ENCODE results near the gene MECP2. TPM values are rescaled to one million over a fixed set of nuclear protein-coding genes. Genes with fewer than 3 reads are reported as not detected.

MECP2 gene
- total and polyA plus RNA-seq, 4 experiments from 2014 or later = 9.5 to 108 (median 65.0) TPM

DNA sequence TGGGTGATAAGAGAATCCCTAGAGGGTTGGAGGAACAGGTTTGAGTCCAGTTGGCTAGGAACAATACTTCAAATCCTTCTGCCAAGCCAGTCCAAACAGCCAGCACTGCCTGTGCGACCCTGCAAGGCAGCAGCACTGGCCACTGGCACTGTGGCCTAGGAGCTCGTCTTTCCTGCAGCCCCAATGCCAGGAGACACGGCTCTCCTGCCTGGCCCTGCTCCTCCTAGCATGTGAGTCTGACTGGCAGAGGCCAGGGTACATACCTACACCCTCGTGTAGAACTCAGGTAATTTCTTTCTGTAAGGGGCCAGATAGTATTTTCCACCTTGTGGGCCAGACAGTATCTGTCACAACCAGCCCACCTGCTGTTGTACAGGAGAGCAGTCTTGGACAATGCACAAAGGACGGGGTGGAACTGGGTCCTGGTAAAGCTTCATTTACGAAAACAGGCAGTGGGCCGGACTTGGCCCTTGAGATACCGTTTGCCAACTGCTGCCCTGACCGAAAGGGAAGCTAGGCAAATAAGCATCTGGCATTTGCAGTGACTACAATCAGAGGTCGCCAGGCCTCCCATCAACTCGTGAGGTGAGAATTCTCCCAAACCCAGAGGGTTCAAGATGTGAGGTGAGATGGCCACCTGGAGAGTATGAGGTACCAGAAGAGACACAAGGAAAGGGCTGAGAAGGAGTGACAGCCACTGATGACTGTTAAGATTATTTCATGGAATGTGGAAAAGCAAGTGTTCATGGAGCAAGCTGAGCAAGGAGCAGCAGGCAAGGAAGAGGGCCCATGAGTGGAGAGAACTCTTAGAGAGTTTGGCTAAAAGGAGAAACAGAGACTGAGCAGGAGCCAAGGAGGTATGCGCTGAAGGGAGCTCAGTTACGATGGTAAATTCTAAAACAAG is 48.1 kb downstream of the MECP2 start:
- peaks cover 16% of the 10 kb centered on the region for H3K36me3 ChIP-seq (ENCODE audit: insufficient read depth, low read length)

GRCh38 chrX:154048398-154048797 is 49.1 kb downstream of the MECP2 start:
- H3K4me1 ChIP-seq (ENCODE audit: insufficient read depth, low read length) = peaks cover 24% of the 10 kb centered on the region
- no peaks in the 10 kb centered on the region for H3K27me3 ChIP-seq (ENCODE audit: insufficient read depth, low read length)
- H3K27ac Mint-ChIP-seq = peak overlapping the region in 5 of 7 donors; percentile 10 to 75 (median 65)
- peaks cover 22 to 60% (median 46%) of the 10 kb centered on the region in 4 donors for H3K4me1 Mint-ChIP-seq
- H3K9me3 ChIP-seq (ENCODE audit: control insufficient read depth in 1 of 2, low read length in 2 of 2) = no peaks in the 10 kb centered on the region
- no peak for DNase-seq
- no peak overlapping the region for H3K27ac ChIP-seq (ENCODE audit: low read depth, low read length)
- peaks cover 0 to 4% (median 0%) of the 10 kb centered on the region in 8 donors for H3K9me3 Mint-ChIP-seq
- intact Hi-C loops (cut with micrococcal nuclease) = no loop called here
- ChIA-PET POLR2A (ENCODE audit: partially characterized antibody) (interaction anchor here (0.7 kb wide), 1 partner anchor 75 kb away, joined by 4 read pairs; no protein-coding TSS in a partner anchor), CTCF (ENCODE audit: partially characterized antibody) (interaction anchor here (1.4 to 2.3 kb wide), 2 partner anchors 11 to 34 kb away, joined by 3 to 6 read pairs; no protein-coding TSS in a partner anchor)
- no peak overlapping the region for H3K4me3 ChIP-seq (ENCODE audit: low read length in 2 of 2)
- peaks cover 10 to 50% of the 10 kb centered on the region in 2 donors for H3K36me3 Mint-ChIP-seq
- H3K36me3 ChIP-seq (ENCODE audit: insufficient read depth, low read length) = peaks cover 16% of the 10 kb centered on the region
- H3K4me3 Mint-ChIP-seq = peak overlapping the region in 1 of 8 donors; percentile 1
- no peaks in the 10 kb centered on the region for H3K27me3 Mint-ChIP-seq

More for the DNA sequence above, 48.1 kb downstream of the MECP2 start:
- H3K9me3 ChIP-seq (ENCODE audit: control insufficient read depth in 1 of 2, low read length in 2 of 2) = no peaks in the 10 kb centered on the region
- H3K4me1 ChIP-seq (ENCODE audit: insufficient read depth, low read length) = peaks cover 22% of the 10 kb centered on the region
- H3K4me1 Mint-ChIP-seq = peaks cover 20 to 60% (median 42%) of the 10 kb centered on the region in 4 donors
- H3K4me3 Mint-ChIP-seq = peak overlapping the region in 1 of 8 donors; percentile 32
- H3K27ac ChIP-seq (ENCODE audit: low read depth, low read length) = no peak overlapping the region
- no peaks in the 10 kb centered on the region for H3K27me3 Mint-ChIP-seq
- no peaks in the 10 kb centered on the region for H3K27me3 ChIP-seq (ENCODE audit: insufficient read depth, low read length)
- peaks cover 0 to 2% (median 0%) of the 10 kb centered on the region in 8 donors for H3K9me3 Mint-ChIP-seq
- ChIA-PET CTCF (ENCODE audit: partially characterized antibody) (interaction anchor here (0.6 to 1.3 kb wide), 3 partner anchors 29 to 81 kb away, joined by 3 read pairs; no protein-coding TSS in a partner anchor), POLR2A (ENCODE audit: partially characterized antibody) (no interaction called here)
- intact Hi-C loops (cut with micrococcal nuclease) = no loop called here
- H3K36me3 Mint-ChIP-seq = peaks cover 10 to 49% of the 10 kb centered on the region in 2 donors
- peak overlapping the region in 6 of 7 donors; percentile 13 to 87 (median 46) for H3K27ac Mint-ChIP-seq
- no peak overlapping the region for H3K4me3 ChIP-seq (ENCODE audit: low read length in 2 of 2)
- DNase-seq = no peak

- Mint-ChIP-seq H3K4me1 (peaks cover 23 to 55% (median 45%) of the 10 kb centered on the region in 4 donors), H3K27me3 (no peaks in the 10 kb centered on the region), H3K36me3 (peaks cover 10 to 47% of the 10 kb centered on the region in 2 donors), H3K4me3 (no peak overlapping the region), H3K9me3 (peaks cover 0 to 4% (median 0%) of the 10 kb centered on the region in 8 donors), H3K27ac (peak overlapping the region in 6 of 7 donors; percentile 2 to 74 (median 34))
- CTCF ChIA-PET (ENCODE audit: partially characterized antibody) = interaction anchor here (0.6 to 2.3 kb wide), 5 partner anchors 10 to 43 kb away, joined by 3 to 6 read pairs (median 3); no protein-coding TSS in a partner anchor
- H3K4me1 ChIP-seq (ENCODE audit: insufficient read depth, low read length) = peaks cover 21% of the 10 kb centered on the region
- no peak overlapping the region for H3K4me3 ChIP-seq (ENCODE audit: low read length in 2 of 2)
- intact Hi-C loops (cut with micrococcal nuclease) = no loop called here
- POLR2A ChIA-PET (ENCODE audit: partially characterized antibody) = no interaction called here
- H3K36me3 ChIP-seq (ENCODE audit: insufficient read depth, low read length) = peaks cover 16% of the 10 kb centered on the region
- no peaks in the 10 kb centered on the region for H3K9me3 ChIP-seq (ENCODE audit: control insufficient read depth in 1 of 2, low read length in 2 of 2)
- DNase-seq = no peak
- no peak overlapping the region for H3K27ac ChIP-seq (ENCODE audit: low read depth, low read length)
- H3K27me3 ChIP-seq (ENCODE audit: insufficient read depth, low read length) = no peaks in the 10 kb centered on the region
Measured at GRCh38 chrX:154046940-154047610, 50.4 kb downstream of the MECP2 start.

DNA sequence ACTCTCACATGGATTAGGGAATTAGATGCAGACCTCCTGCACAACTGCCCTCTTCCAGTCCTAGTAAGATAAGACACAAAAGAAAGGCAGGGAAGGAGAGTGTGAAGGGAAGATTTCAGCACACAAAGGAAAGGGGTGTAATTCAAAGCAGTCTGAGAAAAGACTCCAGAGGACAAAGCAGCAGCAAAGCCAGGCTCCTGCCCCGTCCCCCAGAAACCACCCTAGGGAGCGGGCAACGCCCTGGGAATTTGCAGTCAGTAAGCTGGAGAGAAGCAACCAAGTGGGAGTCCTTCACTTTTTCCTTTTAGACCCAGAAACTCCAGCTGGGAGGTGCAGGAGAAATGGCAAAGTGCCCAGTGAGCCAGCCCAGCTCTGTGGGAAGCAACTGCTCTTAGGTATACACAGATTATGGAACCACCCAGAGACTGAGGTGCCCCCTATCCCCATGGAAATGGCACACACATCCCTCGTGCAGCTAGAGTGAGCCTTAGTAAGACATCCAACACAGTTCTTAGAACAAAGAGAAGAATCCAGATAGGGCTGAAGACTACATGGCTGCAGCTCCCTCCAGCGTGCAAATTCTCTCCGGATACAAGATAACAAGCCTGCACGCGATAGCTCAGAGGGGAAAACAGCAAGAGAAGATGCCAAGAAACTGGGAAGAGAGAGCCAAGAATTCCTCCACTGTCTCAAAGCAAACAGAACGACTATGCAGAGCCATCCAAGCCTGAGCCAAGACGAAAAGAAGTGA is 51.3 kb downstream of the MECP2 start:
- no peaks in the 10 kb centered on the region for H3K27me3 Mint-ChIP-seq
- H3K4me3 ChIP-seq (ENCODE audit: low read length in 2 of 2) = no peak overlapping the region
- H3K4me1 ChIP-seq (ENCODE audit: insufficient read depth, low read length) = peaks cover 12% of the 10 kb centered on the region
- H3K27me3 ChIP-seq (ENCODE audit: insufficient read depth, low read length) = no peaks in the 10 kb centered on the region
- peaks cover 22 to 53% (median 40%) of the 10 kb centered on the region in 4 donors for H3K4me1 Mint-ChIP-seq
- no peaks in the 10 kb centered on the region for H3K9me3 ChIP-seq (ENCODE audit: control insufficient read depth in 1 of 2, low read length in 2 of 2)
- H3K4me3 Mint-ChIP-seq = no peak overlapping the region
- H3K36me3 ChIP-seq (ENCODE audit: insufficient read depth, low read length) = peaks cover 16% of the 10 kb centered on the region
- ChIA-PET POLR2A (ENCODE audit: partially characterized antibody) (no interaction called here), CTCF (ENCODE audit: partially characterized antibody) (interaction anchor here (2.3 kb wide), 1 partner anchor 32 kb away, joined by 6 read pairs; no protein-coding TSS in a partner anchor)
- H3K9me3 Mint-ChIP-seq = peaks cover 0 to 4% (median 0%) of the 10 kb centered on the region in 8 donors
- no peak for DNase-seq
- peaks cover 10 to 46% of the 10 kb centered on the region in 2 donors for H3K36me3 Mint-ChIP-seq
- intact Hi-C loops (cut with micrococcal nuclease) = no loop called here
- H3K27ac Mint-ChIP-seq = peak overlapping the region in 5 of 7 donors; percentile 2 to 88 (median 48)
- H3K27ac ChIP-seq (ENCODE audit: low read depth, low read length) = no peak overlapping the region

DNA sequence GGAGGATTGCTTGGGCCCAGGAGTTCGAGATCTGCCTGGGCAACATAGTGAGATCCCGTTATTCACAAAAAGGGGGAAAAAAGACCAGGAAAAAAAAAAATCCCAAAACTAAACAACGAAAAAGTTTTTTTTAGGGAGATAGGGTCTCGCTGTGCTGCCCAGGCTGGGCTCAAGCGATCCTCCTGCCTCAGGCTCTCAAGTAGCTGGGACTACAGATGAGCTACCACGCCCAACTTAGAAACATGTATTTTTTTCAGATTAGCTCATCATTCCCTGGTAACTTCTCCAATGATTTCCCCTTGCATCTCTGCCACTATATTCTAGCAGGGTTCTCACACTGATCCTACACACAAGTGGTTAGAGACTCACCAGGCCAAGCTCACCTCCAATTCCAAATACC is 53.4 kb downstream of the MECP2 start:
- POLR2A ChIA-PET (ENCODE audit: partially characterized antibody) = no interaction called here
- no peak overlapping the region for H3K27ac ChIP-seq (ENCODE audit: low read depth, low read length)
- no peaks in the 10 kb centered on the region for H3K9me3 ChIP-seq (ENCODE audit: control insufficient read depth in 1 of 2, low read length in 2 of 2)
- peaks cover 28 to 52% (median 33%) of the 10 kb centered on the region in 4 donors for H3K4me1 Mint-ChIP-seq
- H3K27ac Mint-ChIP-seq = peak overlapping the region in 1 of 7 donors; percentile 60
- H3K36me3 ChIP-seq (ENCODE audit: insufficient read depth, low read length) = peaks cover 8% of the 10 kb centered on the region
- CTCF ChIA-PET (ENCODE audit: partially characterized antibody) = no interaction called here
- no peaks in the 10 kb centered on the region for H3K27me3 ChIP-seq (ENCODE audit: insufficient read depth, low read length)
- H3K4me1 ChIP-seq (ENCODE audit: insufficient read depth, low read length) = peaks cover 9% of the 10 kb centered on the region
- no peaks in the 10 kb centered on the region for H3K27me3 Mint-ChIP-seq
- no peak for DNase-seq
- H3K4me3 ChIP-seq (ENCODE audit: low read length in 2 of 2) = no peak overlapping the region
- no peak overlapping the region for H3K4me3 Mint-ChIP-seq
- intact Hi-C loops (cut with micrococcal nuclease) = no loop called here
- peaks cover 7 to 39% of the 10 kb centered on the region in 2 donors for H3K36me3 Mint-ChIP-seq
- H3K9me3 Mint-ChIP-seq = peaks cover 0 to 4% (median 0%) of the 10 kb centered on the region in 8 donors

DNA sequence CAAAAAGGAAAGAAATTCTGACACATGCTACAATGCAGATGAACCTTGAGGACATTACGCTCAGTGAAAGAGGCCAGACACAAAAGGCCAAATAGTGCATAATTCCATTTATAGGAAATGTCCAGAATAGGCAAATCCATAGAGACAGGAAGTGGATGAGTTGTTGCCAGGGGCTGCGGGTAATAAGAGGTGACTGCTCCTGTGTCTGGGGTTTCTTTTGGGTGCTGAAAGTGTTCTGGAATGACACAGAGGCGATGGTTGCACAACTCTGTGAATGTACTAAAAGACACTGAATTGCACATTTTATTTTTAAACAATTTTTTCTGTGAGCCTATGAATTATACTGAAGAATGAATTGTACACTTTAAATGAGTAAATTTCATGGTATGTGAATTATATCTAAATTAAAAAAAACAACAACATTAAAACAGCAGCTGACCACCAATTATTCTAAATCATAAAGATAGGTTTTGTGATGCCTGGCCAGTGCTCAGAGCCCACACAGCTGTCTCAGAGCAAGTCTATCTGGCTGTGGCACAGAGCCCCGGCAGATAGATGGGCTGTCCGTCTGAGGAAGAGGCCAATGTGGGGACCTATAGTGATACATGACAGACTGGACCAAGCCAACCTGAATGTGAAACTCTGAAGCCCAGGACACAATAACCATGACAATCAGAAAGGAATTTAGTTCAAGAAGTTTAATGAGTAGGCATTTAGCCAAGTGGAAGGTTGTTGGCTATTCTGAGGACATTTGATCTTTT is 54.3 kb downstream of the MECP2 start:
- H3K9me3 ChIP-seq (ENCODE audit: control insufficient read depth in 1 of 2, low read length in 2 of 2) = no peaks in the 10 kb centered on the region
- ChIA-PET CTCF (ENCODE audit: partially characterized antibody) (no interaction called here), POLR2A (ENCODE audit: partially characterized antibody) (no interaction called here)
- no peaks in the 10 kb centered on the region for H3K27me3 Mint-ChIP-seq
- H3K27ac ChIP-seq (ENCODE audit: low read depth, low read length) = no peak overlapping the region
- H3K27ac Mint-ChIP-seq = no peak overlapping the region
- H3K4me1 Mint-ChIP-seq = peaks cover 29 to 50% (median 33%) of the 10 kb centered on the region in 4 donors
- DNase-seq = no peak
- H3K9me3 Mint-ChIP-seq = peaks cover 0 to 4% (median 0%) of the 10 kb centered on the region in 8 donors
- no peaks in the 10 kb centered on the region for H3K27me3 ChIP-seq (ENCODE audit: insufficient read depth, low read length)
- no peak overlapping the region for H3K4me3 Mint-ChIP-seq
- peaks cover 8% of the 10 kb centered on the region for H3K36me3 ChIP-seq (ENCODE audit: insufficient read depth, low read length)
- H3K36me3 Mint-ChIP-seq = peaks cover 7 to 35% of the 10 kb centered on the region in 2 donors
- peaks cover 9% of the 10 kb centered on the region for H3K4me1 ChIP-seq (ENCODE audit: insufficient read depth, low read length)
- intact Hi-C loops (cut with micrococcal nuclease) = no loop called here
- no peak overlapping the region for H3K4me3 ChIP-seq (ENCODE audit: low read length in 2 of 2)

All from CD4-positive, alpha-beta memory T cell (primary cell).